Adrenal gland (tissue), 5 donors: ENCODE measurements around the gene CNN3.

Experiments used
- CTCF ChIP-seq, 6 experiments: fragments of 450-650 bp in 4 of 6; fragments of 200-600 bp in 2 of 6; sonication (generic) in 1 of 6; IDR thresholded peaks; 1 replicate in 5 of 6; 2 replicates in 1 of 6; pipeline versions ENCODE4 v1.5.1 to v1.8.0; 2016 to 2021; ENCODE audit warnings: antibody characterized with exemption in 6 of 6, mild to moderate bottlenecking in 2 of 6, moderate library complexity in 1 of 6
- POLR2A ChIP-seq, 2 donors: fragments of 450-650 bp; IDR thresholded peaks; one replicate each; pipeline ENCODE4 v1.6.1; 2017; ENCODE audit warnings: antibody characterized with exemption in 2 of 2, mild to moderate bottlenecking in 2 of 2, moderate library complexity in 1 of 2
- donor health status: DM: no; HTN: no; CAD: no.

- TF ChIP-seq POLR2A (IDR thresholded peaks at IDR 0.05) = no peak
- TF ChIP-seq CTCF (IDR thresholded peaks at IDR 0.05) = no peak
Measured at GRCh38 chr1:94906382-94906781, 20.5 kb downstream of the CNN3 start.
